T-helper 2 cell treated with Interferon-gamma antibody and Interleukin-4, amounts not matched to agents 100 ng/mL and 5 ng/mL, for 36 hours (primary cell): Measurements from ENCODE around the gene TECPR1. TPM values are rescaled to one million over a fixed set of nuclear protein-coding genes. Genes with fewer than 3 reads are reported as not detected.

Experiments
- intact Hi-C: fragments of 100-400 bp; cut with micrococcal nuclease; formaldehyde crosslinking; loops from one replicate; pipeline ENCODE4 v1.15.1; 2023
- total RNA-seq: library from RNA; stranded (reverse); gene quantifications from 2 replicates; pipeline ENCODE4 v1.2.3, GENCODE V29; 2022

TECPR1 gene
- total RNA-seq, 1 donor from 2014 or later, result 73.7 TPM

DNA sequence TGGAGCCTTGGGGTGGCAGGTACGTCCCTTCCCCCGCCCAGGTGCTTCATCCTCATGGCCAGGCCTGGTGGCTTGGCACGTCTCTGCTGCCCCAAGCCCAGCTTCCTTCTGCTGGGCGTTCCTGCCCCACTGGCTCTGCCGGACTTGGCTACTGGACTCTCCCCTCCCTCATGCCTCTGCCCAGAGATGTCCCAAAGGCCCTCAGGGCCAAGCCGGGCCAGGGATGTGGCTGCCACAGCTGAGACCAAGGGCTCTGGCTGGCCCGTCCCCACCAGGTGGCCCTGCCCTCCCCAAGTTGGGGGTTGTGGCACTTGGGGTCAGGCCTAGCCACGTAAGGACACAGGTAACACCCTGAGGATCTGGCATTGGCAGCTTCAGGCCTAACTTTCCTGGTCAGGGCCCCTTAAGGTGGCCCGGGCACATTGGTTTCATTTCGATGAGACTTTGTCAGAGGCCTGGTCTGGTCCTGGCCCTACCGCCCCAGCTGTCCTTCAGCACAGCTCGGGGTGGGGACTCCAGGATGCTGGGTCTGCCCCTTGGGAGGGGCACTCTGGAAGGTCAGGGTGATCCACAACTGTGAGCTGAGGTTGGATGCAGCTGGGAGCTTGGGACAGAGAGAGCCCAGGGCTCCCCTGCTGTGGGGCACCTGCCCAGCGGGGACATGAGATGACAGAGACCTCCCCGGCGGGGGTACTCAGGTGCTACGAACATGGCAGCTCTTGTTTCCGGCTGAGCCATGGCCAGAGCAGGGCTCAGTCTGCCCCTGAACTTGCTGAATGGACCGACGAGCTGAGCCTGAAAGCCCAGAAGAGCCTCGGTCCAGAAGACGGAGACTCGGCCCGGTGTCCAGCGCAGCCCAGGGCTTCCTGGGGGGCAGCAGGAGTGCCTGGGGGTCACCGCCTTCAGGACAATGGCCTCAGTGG, 37.9 kb downstream of the TECPR1 start:
- intact Hi-C loops, result no loop called here

DNA sequence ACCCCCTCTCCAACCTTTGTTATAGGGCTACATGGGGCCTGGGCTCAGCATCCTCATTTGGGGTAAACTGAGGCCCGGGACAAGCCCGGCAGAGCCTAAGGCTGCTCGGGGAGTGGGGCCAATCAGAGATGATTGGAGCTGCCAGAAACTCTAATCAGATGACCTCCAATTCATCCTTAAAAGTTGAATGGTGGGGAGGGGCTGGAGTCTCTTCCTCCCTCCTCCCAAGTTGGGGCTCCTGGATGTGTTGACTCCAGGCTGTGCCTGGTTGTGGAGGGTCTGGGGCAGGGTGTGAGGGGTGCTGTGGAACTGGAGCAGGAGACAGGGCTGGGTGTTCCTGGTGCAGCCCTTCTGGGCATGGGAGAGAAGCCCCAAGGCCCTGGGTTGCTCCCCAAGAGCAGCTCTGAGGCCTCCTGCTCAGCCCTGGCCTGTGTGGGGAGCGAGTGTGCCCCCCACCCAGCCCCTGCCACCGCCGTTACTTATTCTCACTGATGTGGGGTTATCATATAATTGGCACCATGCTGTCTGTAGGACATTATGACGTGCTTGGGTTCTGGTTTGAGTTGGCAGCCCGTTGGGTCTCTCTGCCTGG, 38.6 kb downstream of the TECPR1 start:
- intact Hi-C loops, result no loop called here

- intact Hi-C loops, result no loop called here
Measured at GRCh38 chr7:98212532-98213041, 39.4 kb downstream of the TECPR1 start.

DNA sequence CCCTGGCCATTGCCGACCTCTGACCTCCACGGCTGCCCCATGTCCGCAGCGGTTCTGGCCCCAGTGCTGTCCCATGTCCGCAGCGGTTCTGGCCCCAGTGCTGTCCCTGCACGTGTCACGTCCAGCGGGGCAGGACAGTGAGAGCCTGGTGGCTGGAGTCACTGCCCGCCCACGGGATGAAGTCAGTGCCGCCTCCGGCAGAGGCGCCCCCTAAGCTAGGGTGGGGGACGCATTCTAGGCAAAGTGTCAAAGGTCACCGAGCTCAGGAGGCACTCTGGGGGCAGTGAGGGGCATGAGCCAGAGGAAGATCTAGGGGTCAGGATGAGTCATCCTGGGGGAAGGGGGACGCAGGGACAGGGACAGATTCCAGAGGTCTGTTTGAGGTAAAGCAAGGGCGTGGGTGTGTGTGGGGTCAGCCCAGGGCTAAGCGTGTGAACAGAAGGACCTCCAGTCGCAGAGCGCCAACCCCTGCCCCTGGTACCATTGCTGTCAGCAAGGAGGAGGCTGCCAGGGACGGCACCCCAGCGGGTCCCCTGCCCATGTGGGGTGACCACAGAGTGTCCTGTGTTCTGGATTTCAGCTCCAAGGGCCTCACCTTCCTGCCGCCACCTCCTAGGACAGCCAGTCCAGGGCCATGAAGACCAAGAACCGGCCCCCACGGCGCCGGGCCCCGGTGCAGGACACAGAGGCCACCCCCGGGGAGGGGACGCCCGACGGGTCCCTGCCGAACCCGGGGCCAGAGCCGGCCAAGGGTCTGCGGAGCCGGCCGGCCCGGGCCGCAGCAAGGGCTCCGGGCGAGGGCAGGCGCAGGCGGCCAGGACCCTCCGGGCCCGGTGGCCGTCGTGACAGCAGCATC, 40.1 kb downstream of the TECPR1 start:
- intact Hi-C loops, result no loop called here

GRCh38 chr7:98211221-98211675, 40.8 kb downstream of the TECPR1 start, which contains the start of gene BHLHA15:
Gene BHLHA15, plus strand, starts transcription at chr7:98211439. Its CDS starts 871 bp downstream, at chr7:98212310.
- intact Hi-C loops, result no loop called here

DNA sequence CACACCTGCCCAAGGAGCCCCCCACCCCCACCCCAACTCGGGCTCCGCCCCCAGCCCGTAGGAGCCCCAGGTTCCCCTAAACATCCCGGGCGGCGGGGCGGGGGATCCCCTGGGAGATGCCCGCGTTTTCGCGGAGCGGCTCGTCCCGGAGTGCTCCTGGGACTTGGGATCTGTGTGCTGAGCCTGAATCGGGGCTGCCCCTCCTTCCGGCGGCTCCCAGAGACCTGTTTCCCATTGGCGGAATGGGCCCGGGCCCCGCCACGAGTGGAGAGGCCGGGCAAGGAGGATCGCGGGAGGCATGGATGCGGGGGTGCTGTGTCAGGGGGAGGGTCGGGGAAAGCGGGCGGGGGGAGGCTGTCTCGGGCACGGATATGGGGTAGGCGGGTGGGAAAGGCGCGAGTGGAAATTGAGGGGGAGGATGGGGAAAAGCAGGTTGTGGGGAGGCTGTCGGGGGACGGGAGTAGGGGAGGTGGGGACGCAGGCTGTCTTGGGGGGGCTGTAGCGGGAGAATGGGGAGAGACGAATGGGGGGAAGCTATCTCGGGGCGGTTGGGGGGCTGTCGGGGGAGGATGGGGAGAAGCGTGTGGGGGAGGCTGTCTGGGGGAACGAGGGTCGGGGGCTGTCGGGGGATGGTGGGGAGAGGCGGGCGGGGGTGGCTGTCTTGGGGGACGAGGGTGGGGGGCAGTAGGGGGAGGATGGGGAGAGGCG, 41.4 kb downstream of the TECPR1 start:
- intact Hi-C loops, result no loop called here

- intact Hi-C loops, result no loop called here
Measured at GRCh38 chr7:98209166-98209920, 42.7 kb downstream of the TECPR1 start.

- intact Hi-C loops, result no loop called here
Measured at GRCh38 chr7:98206451-98207330, 45.3 kb downstream of the TECPR1 start.

- intact Hi-C loops, result no loop called here
Measured at GRCh38 chr7:98205162-98205845, 46.7 kb downstream of the TECPR1 start.

- intact Hi-C loops, result loop anchor here (5.0 kb wide), 1 partner anchor 78 kb away; the partner anchor contains the start of gene BRI3
Measured at GRCh38 chr7:98204670-98205069, 47.4 kb downstream of the TECPR1 start.

GRCh38 chr7:98203964-98204605, 47.9 kb downstream of the TECPR1 start:
- intact Hi-C loops, result loop anchor here (5.0 kb wide), 1 partner anchor 78 kb away; the partner anchor contains the start of gene BRI3

DNA sequence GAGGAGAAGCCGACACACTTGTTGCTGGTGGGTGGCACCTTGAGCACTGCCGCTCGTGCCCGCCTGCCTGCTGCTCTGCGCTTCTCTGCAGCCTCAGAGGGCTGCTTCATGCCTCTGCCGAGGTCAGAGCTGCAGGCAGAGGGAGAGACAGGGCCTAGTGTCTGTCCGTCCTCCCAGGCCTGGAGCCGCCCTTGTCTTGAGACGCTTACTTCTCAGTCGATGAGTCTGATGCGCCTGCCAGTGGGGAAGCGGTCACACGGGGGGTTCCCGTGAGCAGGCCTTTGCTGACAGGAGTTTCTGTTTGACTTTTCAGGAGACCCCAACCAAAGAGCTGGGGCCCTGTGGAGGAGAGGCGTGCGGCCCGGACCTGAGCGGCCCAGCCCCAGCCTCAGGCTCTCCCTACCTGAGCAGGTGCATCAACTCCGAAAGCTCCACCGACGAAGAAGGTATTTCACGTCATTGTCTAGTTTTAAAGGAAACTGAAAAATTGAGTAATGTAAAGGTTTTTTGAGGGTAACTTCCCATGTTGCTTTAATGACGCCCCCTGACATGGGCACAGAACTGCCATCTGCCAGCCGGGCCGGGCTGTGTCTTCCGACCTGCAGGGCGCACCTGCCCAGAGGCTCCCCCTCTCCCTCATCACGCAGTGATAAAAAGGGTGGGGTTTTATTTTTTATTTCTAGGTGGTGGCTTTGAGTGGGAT, 48.6 kb downstream of the TECPR1 start:
- intact Hi-C loops, result loop anchor here (5.0 kb wide), 1 partner anchor 79 kb away; the partner anchor contains the start of gene BRI3

DNA sequence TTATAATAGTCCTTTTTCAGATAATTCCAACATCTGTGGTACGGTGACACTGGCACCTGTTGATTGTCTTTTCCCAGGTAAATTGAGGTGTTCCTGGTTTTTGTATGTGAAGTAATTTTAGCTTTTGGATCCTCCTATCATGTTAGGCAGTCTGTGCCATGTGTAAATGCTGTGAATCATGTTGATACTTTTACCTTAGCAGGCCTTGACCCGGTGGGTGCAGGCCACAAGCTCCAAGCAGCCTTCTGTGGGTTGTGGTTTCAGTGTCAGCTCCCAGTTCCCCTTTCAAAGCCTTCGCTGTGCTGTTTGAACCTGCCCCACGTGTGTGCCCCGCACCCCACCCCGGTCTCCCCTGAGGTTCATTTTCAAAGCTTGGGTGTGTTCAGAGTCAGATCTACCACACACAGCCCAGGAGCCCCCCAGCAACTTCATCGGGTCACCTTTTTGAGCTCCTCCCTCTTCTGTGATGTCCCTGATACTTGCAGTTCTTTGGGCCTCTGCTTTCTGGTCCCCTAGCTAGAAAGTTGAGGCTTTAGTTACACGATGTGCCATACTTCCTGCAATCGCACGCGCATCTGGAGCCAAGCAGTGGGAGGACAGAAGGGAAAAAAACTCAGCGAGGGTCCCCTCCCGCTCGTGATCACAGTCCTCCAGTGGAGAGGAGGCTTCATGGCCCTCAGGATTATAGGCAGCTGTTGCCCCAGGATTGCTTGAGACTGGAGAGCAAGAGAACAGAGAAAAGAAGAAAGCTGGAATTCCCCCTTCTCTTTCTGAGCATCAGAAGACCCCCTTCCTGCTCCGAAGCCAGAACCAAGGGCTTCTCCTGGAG, 49.5 kb downstream of the TECPR1 start:
- intact Hi-C loops, result loop anchor here (1.0 to 5.0 kb wide), 3 partner anchors 49 to 330 kb away; partner anchors contain the start of genes ASNS and BRI3

- intact Hi-C loops, result loop anchor here (5.0 kb wide), 1 partner anchor 82 kb away; the partner anchor contains the start of gene BRI3
Measured at GRCh38 chr7:98200364-98200763, 51.7 kb downstream of the TECPR1 start.

DNA sequence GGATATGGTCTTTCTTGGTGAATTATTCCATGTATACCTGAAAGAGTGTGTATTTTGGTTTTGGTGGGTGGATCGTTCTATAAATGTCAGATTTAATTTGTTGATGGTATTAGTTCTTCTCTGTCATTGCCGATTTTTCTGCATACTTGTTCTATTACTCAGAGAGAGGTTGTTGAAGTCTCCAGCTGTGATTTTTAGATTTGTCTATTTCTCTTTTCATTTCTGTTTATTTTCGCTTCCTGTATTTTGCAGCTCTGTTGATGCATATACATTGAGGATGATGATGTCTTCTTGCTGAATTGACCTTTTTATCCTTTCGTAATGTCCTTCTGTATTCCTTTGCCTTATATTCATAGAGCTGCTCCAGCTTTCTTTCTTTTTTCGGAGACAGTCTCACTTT, 52.9 kb downstream of the TECPR1 start:
- intact Hi-C loops, result no loop called here
